HepG2 (cell line): ENCODE measurements around the gene PITRM1. TPM values are rescaled to one million over a fixed set of nuclear protein-coding genes. Genes with fewer than 3 reads are reported as not detected.
"Not testable (repeated sequence)": the region's sequence is repeated elsewhere in the genome, so short reads cannot be mapped to it uniquely, and the experiment has no call there.

ENCODE experiments used
- ATAC-seq: fragments of 200-7000 bp; cut with Tn5 transposase; 3 replicates; pipeline ENCODE4 v1.9.1; 2020; ENCODE audit warnings: mild to moderate bottlenecking, moderate library complexity
- BruUV-seq: library from RNA; stranded (reverse); fragments of 400-500 nt; replicated peaks from 2 replicates; lab custom pipeline; 2021; lab: Mats Ljungman, UMichigan
- CTCF ChIA-PET: fragments of 300-600 bp; formaldehyde crosslinking; extraction: SDS; loops from one replicate; lab custom pipeline; 2021; ENCODE audit warnings: low total read pairs, inconsistent platforms, low intra/inter-chr PET ratio; lab: Yijun Ruan, JAX
- POLR2A ChIA-PET: fragments of 350-600 bp; sonication (Branson Sonifier 250); formaldehyde crosslinking; loops from one replicate; lab custom pipeline; 2020; ENCODE audit warnings: antibody characterized with exemption, inconsistent platforms; lab: Yijun Ruan, JAX
- DNase-seq: peaks from one replicate; pipeline ENCODE4 v3.0.0-alpha.2; 2015; ENCODE audit warnings: low spot score
- FAIRE-seq: peaks from 3 replicates; lab custom pipeline; 2011; peaks lifted over from hg19 to GRCh38; lab: Jason Lieb, UNC
- H2AFZ ChIP-seq: one replicate; pipeline ENCODE4 v1.6.1; 2011; ENCODE audit warnings: low read length, inconsistent platforms
- H3K27ac ChIP-seq: fragments of 300-600 bp; 3 replicates; pipeline ENCODE4 v1.8.0; 2011; ENCODE audit warnings: mixed run types, mild to moderate bottlenecking, mixed read lengths, low read length, inconsistent platforms; ENCODE audit not compliant: insufficient read depth; ENCODE audit errors: extremely low read length
- H3K27me3 ChIP-seq, 2 experiments: fragments of 200-600 bp in 1 of 2; 2 replicates in 1 of 2; 3 replicates in 1 of 2; pipeline versions ENCODE4 v1.6.0 to v1.8.0; 2011; ENCODE audit warnings: low read length in 2 of 2, mild to moderate bottlenecking in 2 of 2, moderate library complexity in 2 of 2, inconsistent platforms in 1 of 2; ENCODE audit not compliant: insufficient read depth in 2 of 2, control insufficient read depth in 1 of 2
- H3K36me3 ChIP-seq, 2 experiments: fragments of 200-600 bp in 1 of 2; replicated peaks in 1 of 2; 2 replicates in 1 of 2; 3 replicates in 1 of 2; pipeline versions ENCODE4 v1.5.1 to v1.8.0; 2011; ENCODE audit warnings: low read length in 2 of 2, inconsistent platforms in 1 of 2; ENCODE audit not compliant: insufficient read depth in 2 of 2, control insufficient read depth in 1 of 2
- H3K4me1 ChIP-seq: 2 replicates; pipeline ENCODE4 v1.5.1; 2012; ENCODE audit warnings: low read length, inconsistent platforms; ENCODE audit not compliant: insufficient read depth
- H3K4me2 ChIP-seq: 2 replicates; pipeline ENCODE4 v1.6.0; 2011; ENCODE audit warnings: low read depth, low read length, inconsistent platforms
- H3K4me3 ChIP-seq, 3 experiments: fragments of 200-600 bp in 1 of 3; sonication (generic), shearing (Covaris generic) in 1 of 3; replicated peaks in 1 of 3; 2 replicates each; pipeline ENCODE4 v1.5.1; 2011 to 2016; ENCODE audit warnings: low read length in 3 of 3, inconsistent platforms in 2 of 3, low read depth in 2 of 3, mild to moderate bottlenecking in 2 of 3, control low read depth in 1 of 3, mixed read lengths in 1 of 3; ENCODE audit not compliant: insufficient read depth in 1 of 3
- H3K79me2 ChIP-seq: one replicate; pipeline ENCODE4 v1.6.1; 2011; ENCODE audit warnings: low read length, inconsistent platforms; ENCODE audit not compliant: insufficient read depth
- H3K9ac ChIP-seq: 2 replicates; pipeline ENCODE4 v1.6.0; 2011; ENCODE audit warnings: mild to moderate bottlenecking, low read depth, low read length, inconsistent platforms; ENCODE audit not compliant: insufficient read depth
- H3K9me3 ChIP-seq: 2 replicates; pipeline ENCODE4 v1.5.1; 2012; ENCODE audit warnings: mild to moderate bottlenecking, low read length
- H4K20me1 ChIP-seq: 2 replicates; pipeline ENCODE4 v1.6.0; 2011; ENCODE audit warnings: inconsistent platforms, mild to moderate bottlenecking, low read length, moderate library complexity; ENCODE audit not compliant: insufficient read depth
- SMAD9 ChIP-seq: sonication (generic); formaldehyde crosslinking; IDR thresholded peaks from 2 replicates; pipeline ENCODE4 v1.5.1; 2020; ENCODE audit warnings: mild to moderate bottlenecking, missing genetic modification reagents
- WGBS: methylation state at CpG from one replicate; pipeline ENCODE4 v1.1.6; 2017; ENCODE audit warnings: low lambda C conversion rate; 5-methylcytosine and 5-hydroxymethylcytosine counted together
- in situ Hi-C: cut with HindIII; loops from 2 replicates; pipeline ENCODE4 v1.10.0; 2017; ENCODE audit warnings: low pct_unique_long_range_greater_than_20kb; ENCODE audit not compliant: extremely low pct_ligation_motif_present
- intact Hi-C: fragments of 100-400 bp; cut with micrococcal nuclease; formaldehyde crosslinking; loops from one replicate; pipeline ENCODE4 v1.10.0; 2022; ENCODE audit not compliant: unreplicated experiment
- polyA plus RNA-seq, 8 experiments: library from polyadenylated mRNA; depleted of rRNA in 3 of 8; stranded (reverse) in 7 of 8; unstranded in 1 of 8; fragments of >200 nt; fragmentation: Illumina TruSeq in 4 of 8; extraction: Trizol in 4 of 8; gene quantifications; 2 replicates each; pipeline versions ENCODE4 v1.2.1 to v1.2.3, GENCODE V29; 2011 to 2016; ENCODE audit warnings: low read depth in 4 of 8, missing spikeins in 1 of 8, mixed read lengths in 1 of 8; ENCODE audit not compliant: insufficient read depth in 1 of 8
- total RNA-seq, 5 experiments: library from RNA; depleted of rRNA; stranded (reverse); fragments of >200 nt; fragmentation: Illumina TruSeq; extraction: Trizol; gene quantifications; 2 replicates each; pipeline ENCODE4 v1.2.3, GENCODE V29; 2016; ENCODE audit warnings: low read depth in 1 of 5

The PITRM1 gene
- total and polyA plus RNA-seq, 2 of the 13 experiments (the other 11 are each of a cell fraction or from before 2014, with no cell fraction given): 16.4 to 29.0 TPM

DNA sequence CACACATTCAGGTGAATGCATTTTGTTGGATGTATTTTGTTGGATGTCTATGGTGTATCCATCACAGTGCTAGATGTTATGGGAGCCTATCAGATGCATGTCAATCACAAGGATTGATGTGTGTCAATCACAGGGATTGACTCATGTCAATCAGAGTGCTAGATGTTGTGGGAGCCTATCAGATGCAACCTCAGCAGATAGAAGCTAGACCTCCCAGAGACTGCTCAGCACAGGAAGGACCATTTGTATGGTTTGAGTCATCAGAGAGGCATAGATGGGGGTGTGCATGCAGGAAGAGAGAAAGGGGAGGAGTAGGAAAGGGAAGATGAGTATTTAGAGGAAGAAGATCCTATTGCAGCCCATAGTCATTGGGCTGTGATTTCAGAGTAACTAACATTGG lies 48.3 kb upstream of the PITRM1 start:
- intact Hi-C loops (no loop called here), in situ Hi-C loops (no loop called here)
- H3K4me1 ChIP-seq: no peaks in the 10 kb centered on the region

GRCh38 chr10:3219021-3219628 lies 46.5 kb upstream of the PITRM1 start:
- CTCF ChIA-PET, in situ Hi-C loops: not testable (repeated sequence)

More for the DNA sequence above, 48.3 kb upstream of the PITRM1 start:
- no peak for TF ChIP-seq SMAD9 (CRISPR knock-in tag)
- TF ChIP-seq, all 625 proteins: peak for 0
- ChIA-PET POLR2A (no interaction called here), CTCF (no interaction called here)
- no peaks in the 10 kb centered on the region for H3K9me3 ChIP-seq
- H3K4me3 ChIP-seq: no peak overlapping the region
- H2AFZ ChIP-seq: no peak overlapping the region
- no peak overlapping the region for H3K4me2 ChIP-seq
- H3K9ac ChIP-seq: no peak overlapping the region
- no peaks in the 10 kb centered on the region for H3K36me3 ChIP-seq
- no TSS peak for BruUV-seq
- no peak overlapping the region for H3K27ac ChIP-seq
- no peaks in the 10 kb centered on the region for H3K27me3 ChIP-seq
- H3K79me2 ChIP-seq: no peaks in the 10 kb centered on the region
- no peaks in the 10 kb centered on the region for H4K20me1 ChIP-seq
- FAIRE-seq: no peak
- no peak for DNase-seq
- ATAC-seq: no peak

More at GRCh38 chr10:3219021-3219628, 46.5 kb upstream of the PITRM1 start:
- FAIRE-seq, H3K36me3 ChIP-seq, H3K79me2 ChIP-seq, H2AFZ ChIP-seq, POLR2A ChIA-PET, DNase-seq, intact Hi-C loops, H3K4me1 ChIP-seq, H3K9me3 ChIP-seq, H3K9ac ChIP-seq, H3K27ac ChIP-seq, H3K4me3 ChIP-seq, ATAC-seq, H4K20me1 ChIP-seq, H3K4me2 ChIP-seq, BruUV-seq, H3K27me3 ChIP-seq: not testable (repeated sequence)
- WGBS: 16% methylated on average over 5 of the region's 5 CpGs
